Skeletal muscle tissue (tissue), 5 donors: ENCODE results near the gene NBPF14. TPM values are rescaled to one million over a fixed set of nuclear protein-coding genes. Genes with fewer than 3 reads are reported as not detected.
"Not testable (repeated sequence)": the region's sequence is repeated elsewhere in the genome, so short reads cannot be mapped to it uniquely, and the experiment has no call there.

Experiments used
- H3K27ac ChIP-seq: one replicate; pipeline ENCODE4 v1.7.0; 2013; ENCODE audit warnings: mild to moderate bottlenecking, low read depth, low read length, inconsistent platforms
- H3K27me3 ChIP-seq, 3 donors: one replicate each; pipeline ENCODE4 v1.7.0; 2013; ENCODE audit warnings: low read length in 3 of 3; ENCODE audit not compliant: control insufficient read depth in 3 of 3, insufficient read depth in 3 of 3
- H3K36me3 ChIP-seq, 3 donors: one replicate each; pipeline ENCODE4 v1.7.0; 2013; ENCODE audit warnings: low read length in 3 of 3; ENCODE audit not compliant: control insufficient read depth in 3 of 3, insufficient read depth in 3 of 3
- H3K4me1 ChIP-seq, 3 donors: one replicate each; pipeline ENCODE4 v1.7.0; 2013; ENCODE audit warnings: low read length in 3 of 3, mild to moderate bottlenecking in 3 of 3; ENCODE audit not compliant: control insufficient read depth in 3 of 3, insufficient read depth in 3 of 3
- H3K4me3 ChIP-seq, 3 donors: one replicate each; pipeline ENCODE4 v1.7.0; 2013; ENCODE audit warnings: low read length in 3 of 3
- H3K9ac ChIP-seq, 3 donors: one replicate each; pipeline ENCODE4 v1.7.0; 2013; ENCODE audit warnings: low read length in 3 of 3, mild to moderate bottlenecking in 3 of 3, moderate library complexity in 2 of 3, low read depth in 1 of 3
- H3K9me3 ChIP-seq, 3 donors: one replicate each; pipeline ENCODE4 v1.7.0; 2013; ENCODE audit warnings: low read length in 3 of 3; ENCODE audit not compliant: control insufficient read depth in 3 of 3
- small RNA-seq: library from RNA; depleted of rRNA; stranded (forward); fragments of <200 nt; gene quantifications from one replicate; pipeline ENCODE3, GENCODE V24; 2014
- total RNA-seq: library from RNA; depleted of rRNA; stranded (reverse); fragments of >200 nt; gene quantifications from one replicate; pipeline ENCODE4 v1.2.3, GENCODE V29; 2014
- donor health status: Osteomylitis.

The NBPF14 gene
- total RNA-seq, 1 donor from 2014 or later: 20.9 TPM

DNA sequence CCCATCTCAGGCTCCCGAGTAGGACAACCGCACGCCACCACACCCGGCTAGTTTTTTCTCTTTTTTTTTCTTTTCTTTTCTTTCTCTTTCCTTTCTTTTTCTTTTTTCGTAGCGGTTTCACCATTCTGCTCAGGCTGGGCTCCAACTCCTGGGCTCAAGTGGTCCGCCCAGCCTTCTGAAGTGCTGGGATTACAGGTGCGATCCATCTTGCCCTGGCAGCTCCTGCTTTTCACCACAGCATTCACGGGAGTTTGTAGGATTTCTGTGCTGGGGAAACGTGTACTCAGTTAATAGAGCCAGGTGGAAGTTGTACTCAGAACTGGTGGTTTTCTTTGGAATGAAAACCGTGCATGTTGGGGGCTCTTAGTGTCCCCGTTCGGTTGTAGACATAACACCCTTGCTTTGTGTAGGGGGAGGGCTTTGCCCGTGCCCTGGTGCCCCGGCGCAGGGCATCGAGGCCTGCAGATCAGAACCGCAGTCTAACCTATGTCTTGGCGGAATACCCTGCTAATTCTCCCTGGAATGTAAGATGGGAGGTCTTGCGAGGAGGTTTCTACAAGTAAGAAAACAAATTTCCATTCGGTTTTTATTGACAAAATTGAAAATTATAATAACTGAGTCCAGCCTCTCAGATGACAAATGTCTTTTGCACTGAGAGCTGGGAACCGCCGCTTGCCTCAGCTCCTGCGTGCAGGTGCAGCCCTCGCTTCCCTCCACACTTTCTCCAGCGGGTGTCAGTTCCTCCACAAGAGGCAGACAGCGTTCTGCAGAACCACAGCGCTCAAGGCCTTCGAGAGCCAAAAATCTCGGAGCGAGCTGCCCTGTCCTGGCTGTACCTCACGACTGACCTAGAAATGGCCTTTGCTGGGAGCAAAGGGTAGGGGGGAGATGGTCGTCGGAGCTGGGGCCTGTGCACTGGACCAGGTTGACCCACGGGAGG is 72.3 kb downstream of the NBPF14 start:
- not testable (repeated sequence) for H3K27ac ChIP-seq, H3K9ac ChIP-seq, H3K9me3 ChIP-seq, H3K4me1 ChIP-seq, H3K36me3 ChIP-seq, H3K27me3 ChIP-seq, H3K4me3 ChIP-seq

DNA sequence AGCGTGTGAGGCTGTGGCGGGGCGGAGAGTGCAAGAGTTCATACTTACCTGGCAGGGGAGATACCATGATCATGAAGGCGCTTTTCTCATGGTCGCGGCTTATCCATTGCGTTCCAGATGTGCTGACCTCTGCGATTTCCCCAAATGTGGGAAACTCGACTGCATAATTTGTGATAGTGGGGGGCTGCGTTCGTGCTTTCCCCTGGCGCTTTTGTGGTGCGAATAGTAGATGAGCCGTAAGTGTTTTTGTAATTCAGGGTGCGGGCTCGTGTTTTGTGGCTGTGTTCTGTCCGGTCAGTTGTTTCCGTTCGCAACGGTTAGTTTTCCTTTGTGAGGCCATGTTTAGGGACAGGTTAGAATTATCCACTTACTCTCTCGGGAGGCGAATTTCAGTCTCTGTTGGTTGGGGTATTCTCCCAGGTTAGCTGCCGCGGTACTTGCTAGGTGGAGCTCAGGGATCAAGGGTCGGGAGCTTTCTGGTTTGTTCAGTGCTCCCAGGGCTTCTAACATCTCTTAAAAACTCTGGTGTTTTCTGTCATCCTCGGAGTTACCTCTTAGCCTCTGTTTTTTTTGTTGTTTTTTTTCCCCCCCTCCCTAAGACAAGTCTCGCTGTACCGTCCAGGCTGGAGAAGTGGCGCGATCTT is 73.1 kb downstream of the NBPF14 start:
- H3K9me3 ChIP-seq, H3K27me3 ChIP-seq, H3K4me1 ChIP-seq, H3K36me3 ChIP-seq: not testable (repeated sequence)
- Histone ChIP-seq H3K9ac (peak overlapping the region in 2 of 3 donors; percentile 59 to 74), H3K4me3 (peak overlapping the region; percentile 48 to 69 (median 69)), H3K27ac (peak overlapping the region; percentile 36)

DNA sequence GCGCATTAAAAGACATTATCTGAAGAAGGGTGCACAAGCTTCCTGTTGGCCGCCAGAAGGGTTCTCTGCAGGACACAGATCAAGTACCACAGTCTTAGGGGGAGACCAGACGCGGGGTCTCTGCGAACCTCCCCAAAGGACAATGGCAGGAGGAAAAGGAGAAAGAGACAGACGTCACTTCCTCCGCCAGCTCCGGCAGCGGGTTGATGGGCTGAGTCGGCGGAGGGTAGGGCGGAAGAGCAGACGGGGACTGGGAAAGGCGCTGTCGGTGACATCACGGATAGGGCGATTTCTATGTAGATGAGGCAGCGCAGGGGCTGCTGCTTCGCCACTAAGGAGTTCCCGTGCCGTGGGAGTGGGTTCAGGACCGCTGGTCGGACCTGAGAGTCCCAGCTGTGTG is 73.7 kb downstream of the NBPF14 start:
- not testable (repeated sequence) for H3K9ac ChIP-seq, H3K27me3 ChIP-seq, H3K36me3 ChIP-seq, H3K4me1 ChIP-seq, H3K9me3 ChIP-seq, H3K27ac ChIP-seq
- peak overlapping the region in 1 of 3 donors; percentile 46 for H3K4me3 ChIP-seq

DNA sequence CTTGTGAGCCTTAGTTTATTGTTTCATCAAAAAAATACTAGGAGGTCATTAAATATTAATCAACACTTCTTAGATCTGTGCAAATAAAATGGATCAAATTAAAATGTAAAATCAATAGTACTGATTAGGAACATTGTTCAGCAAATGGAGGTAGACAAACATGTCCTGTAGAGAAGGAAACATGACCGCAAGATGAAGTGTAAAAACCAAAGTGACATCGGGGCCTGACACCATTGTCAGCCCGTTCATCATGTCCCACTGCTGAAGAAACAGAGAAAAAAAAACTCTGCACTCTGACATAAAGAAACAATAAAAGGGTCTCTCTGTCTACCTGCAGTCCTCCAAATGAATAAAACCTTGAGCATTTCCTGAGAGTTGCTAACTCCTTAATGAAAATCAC is 81.5 kb downstream of the NBPF14 start:
- not testable (repeated sequence) for H3K9ac ChIP-seq, H3K27me3 ChIP-seq, H3K4me1 ChIP-seq, H3K4me3 ChIP-seq, H3K27ac ChIP-seq, H3K9me3 ChIP-seq, H3K36me3 ChIP-seq

DNA sequence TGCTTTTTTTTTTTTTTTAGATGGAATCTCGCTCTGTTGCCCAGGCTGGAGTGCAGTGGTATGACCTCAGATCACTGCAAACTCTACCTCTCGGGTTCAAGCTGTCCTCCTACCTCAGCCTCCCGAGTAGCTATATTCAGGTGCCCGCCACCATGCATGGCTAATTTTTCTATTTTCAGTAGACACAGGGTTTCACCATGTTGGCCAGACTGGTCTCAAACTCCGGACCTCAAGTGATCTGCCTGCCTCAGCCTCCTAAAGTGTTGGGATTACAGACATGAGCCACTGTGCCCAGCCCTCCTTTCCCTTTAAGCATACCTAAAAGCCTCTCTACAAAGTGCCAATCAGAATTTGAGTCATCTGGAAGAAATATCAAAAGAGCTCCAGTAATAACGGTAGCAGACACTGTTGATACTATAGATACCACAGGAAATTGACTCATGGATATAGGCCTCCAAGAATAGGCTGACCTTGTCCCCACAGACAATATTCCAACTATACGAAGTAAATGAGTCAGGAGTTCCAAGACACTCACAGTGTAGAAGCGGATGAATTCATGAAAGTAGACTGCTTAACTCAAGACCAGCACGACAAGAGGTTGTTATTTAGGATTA is 83.1 kb downstream of the NBPF14 start:
- not testable (repeated sequence) for H3K36me3 ChIP-seq, H3K9me3 ChIP-seq, H3K9ac ChIP-seq, H3K4me3 ChIP-seq, H3K4me1 ChIP-seq, H3K27me3 ChIP-seq, H3K27ac ChIP-seq

DNA sequence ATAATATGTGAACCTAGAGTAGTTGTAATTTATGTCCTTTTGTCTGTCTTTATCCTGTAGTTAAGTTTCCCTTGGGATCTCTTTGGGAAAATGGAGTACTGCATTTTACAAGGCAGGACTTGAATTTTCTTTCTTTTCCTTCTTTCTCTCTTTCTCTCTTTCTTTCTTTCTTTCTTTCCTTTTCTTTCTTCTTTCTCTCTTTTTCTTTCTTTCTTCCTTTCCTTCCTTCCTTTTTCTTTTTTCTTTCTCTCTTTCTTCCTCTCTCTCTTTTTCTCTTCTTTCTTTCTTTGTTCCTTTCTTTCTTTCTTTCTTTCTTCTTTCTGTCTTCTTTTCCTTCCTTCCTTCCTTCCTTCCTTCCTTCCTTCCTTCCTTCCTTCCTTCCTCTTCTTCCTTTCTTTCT is 101.9 kb downstream of the NBPF14 start:
- not testable (repeated sequence) for H3K27ac ChIP-seq, H3K36me3 ChIP-seq, H3K4me3 ChIP-seq, H3K9ac ChIP-seq, H3K27me3 ChIP-seq, H3K9me3 ChIP-seq, H3K4me1 ChIP-seq

DNA sequence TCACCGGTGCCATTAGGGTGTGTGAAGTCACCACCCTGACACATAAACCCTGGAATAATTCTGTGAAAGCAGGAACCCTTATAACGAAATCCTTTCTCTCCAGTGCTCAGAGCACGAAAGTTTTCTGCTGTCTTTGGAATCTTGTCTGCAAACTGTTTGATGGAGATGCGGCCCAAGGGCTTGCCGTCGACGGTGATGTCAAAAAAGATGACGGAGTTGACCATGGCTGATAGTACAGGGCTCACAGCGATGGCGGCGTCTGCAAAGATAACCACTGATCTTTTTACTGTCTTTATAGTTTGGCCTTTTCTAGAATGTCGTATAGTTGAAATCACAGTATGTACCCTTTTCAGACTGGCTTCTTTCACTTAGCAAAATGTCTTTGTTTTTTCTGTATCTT is 112.8 kb downstream of the NBPF14 start, which contains the start of gene PPIAL4G:
PPIAL4G (minus strand) TSS at position 274 of the 400 bp plus-strand sequence; CDS start at position 224, 50 bp downstream.
- not testable (repeated sequence) for H3K27ac ChIP-seq, H3K9me3 ChIP-seq, H3K36me3 ChIP-seq, H3K27me3 ChIP-seq, H3K9ac ChIP-seq, H3K4me3 ChIP-seq, H3K4me1 ChIP-seq

Small RNA genes lying within 50 kb of the gene (small RNA-seq; reads per million reads assigned to genes)
- gene RF00003: 0.63 reads per million, percentile 68 among the genes with 10 or more reads in this experiment

Other genes with a start within 250 kb of the NBPF14 start
- not detected for gene PPIAL4G, start 112.7 kb downstream of the NBPF14 start, total RNA-seq
- 1.0 TPM for gene NUDT4B, start 152.8 kb upstream of the NBPF14 start, total RNA-seq
- 605 TPM for gene PDE4DIP, start 248.4 kb upstream of the NBPF14 start, total RNA-seq